HG03354 (cell line): Measurements from ENCODE around the gene FAM50A.
"Not testable (repeated sequence)": the region's sequence is repeated elsewhere in the genome, so short reads cannot be mapped to it uniquely, and the experiment has no call there.

ENCODE experiments used
- ATAC-seq: cut with Tn5 transposase; IDR thresholded peaks from one replicate; pipeline ENCODE4 v1.9.1; 2021; ENCODE audit warnings: mild to moderate bottlenecking; ENCODE audit not compliant: unreplicated experiment, poor library complexity, severe bottlenecking

The FAM50A gene, protein sequence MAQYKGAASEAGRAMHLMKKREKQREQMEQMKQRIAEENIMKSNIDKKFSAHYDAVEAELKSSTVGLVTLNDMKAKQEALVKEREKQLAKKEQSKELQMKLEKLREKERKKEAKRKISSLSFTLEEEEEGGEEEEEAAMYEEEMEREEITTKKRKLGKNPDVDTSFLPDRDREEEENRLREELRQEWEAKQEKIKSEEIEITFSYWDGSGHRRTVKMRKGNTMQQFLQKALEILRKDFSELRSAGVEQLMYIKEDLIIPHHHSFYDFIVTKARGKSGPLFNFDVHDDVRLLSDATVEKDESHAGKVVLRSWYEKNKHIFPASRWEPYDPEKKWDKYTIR

DNA sequence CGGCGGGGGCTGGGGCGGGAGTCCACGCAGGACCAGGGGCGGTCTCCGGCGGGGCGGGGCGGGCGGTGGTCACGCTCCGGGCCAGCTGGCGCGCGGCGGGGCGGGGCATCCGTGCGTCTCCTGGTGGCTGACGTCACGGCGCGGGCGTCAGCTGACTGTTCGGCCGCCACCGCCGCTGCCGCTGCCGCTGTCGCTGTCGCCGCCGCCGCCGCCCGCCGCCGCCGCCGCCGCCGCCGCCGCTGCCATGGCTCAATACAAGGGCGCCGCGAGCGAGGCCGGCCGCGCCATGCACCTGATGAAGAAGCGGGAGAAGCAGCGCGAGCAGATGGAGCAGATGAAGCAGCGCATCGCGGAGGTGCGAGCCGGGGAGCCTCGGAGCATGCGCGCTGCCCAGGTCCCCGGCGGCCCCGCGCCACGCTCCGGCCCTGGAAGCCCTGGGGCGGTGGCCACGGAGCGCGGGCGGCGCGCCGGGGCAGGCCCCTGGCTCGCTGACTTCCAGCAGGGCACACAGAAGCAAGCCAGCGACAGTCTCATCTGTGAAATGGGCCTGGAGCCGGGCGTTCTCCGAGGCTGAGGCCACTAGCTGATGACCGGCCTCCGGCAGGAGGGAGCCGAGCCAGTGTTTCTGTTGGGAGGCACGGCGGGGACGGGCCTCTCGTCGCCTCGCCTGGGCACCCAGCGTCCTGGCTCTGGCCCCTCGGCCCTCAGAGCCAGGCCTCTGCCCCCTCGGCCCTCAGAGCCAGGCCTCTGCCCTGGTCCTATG lies at the start of gene FAM50A:
Gene FAM50A, plus strand, starts transcription at position 150 of the 763 bp plus-strand sequence. Its CDS starts 95 bp downstream, at position 245.
- ATAC-seq: peak; percentile 74

DNA sequence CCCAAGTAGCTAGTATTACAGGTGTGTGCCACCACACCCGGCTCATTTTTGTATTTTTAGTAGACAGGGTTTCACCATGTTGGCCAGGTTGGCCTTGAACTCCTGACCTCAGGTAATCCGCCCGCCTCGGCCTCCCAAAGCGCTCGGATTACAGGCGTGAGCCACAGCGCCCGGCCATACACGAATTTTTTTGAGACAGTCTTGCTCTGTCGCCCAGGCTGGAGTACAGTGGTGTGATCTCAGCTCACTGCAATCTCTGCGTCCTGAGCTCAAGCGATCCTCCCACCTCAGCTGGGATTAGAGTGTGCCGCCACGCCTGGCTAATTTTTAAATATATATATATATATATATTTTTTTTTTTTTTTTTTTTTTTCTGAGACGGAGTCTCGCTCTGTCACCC lies 47.6 kb upstream of the FAM50A start:
- ATAC-seq: not testable (repeated sequence)

DNA sequence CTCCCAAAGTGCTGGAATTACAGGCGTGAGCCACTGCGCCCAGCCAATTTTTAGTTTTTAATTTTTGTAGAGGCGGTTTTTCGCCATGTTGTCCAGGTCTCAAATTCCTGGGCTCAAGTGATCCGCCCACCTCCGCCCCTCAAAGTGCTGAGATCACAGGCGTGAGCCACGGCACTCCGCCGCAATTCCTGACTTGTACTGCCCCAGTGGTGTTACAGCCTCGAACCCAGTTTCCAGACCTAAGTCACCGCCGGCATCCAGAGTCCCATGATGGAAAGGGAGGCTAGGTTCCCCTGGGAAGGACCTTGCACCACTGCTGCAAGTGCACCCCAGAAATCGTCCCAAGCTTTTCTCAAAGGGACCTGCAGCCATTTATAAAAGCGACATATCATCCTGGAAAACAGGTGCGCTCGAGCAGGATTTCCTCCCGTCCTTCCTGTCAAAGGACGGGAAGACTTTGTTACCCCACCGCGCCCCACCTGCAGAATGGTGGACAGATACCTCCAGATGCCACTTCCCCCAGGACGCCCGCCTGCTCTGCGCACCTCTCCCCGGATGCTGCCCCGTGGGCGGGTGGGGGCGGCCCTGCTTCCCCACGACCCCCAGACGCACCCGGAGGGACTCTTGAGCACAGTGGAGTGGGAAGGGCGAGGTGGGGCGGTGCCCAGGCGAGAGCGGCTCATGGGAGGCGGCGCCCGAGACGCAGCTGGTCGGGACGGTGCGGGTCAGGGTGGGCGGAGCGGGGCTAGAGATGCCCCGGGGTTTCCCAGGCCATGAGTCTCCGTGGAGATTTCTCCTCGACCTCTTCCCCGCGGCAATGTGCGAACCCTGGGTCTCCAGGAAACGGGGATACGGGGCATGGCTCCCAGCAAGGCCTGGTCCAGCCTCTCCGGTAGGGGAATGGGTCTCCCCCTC lies 46.7 kb upstream of the FAM50A start:
- ATAC-seq: peak; percentile 59

DNA sequence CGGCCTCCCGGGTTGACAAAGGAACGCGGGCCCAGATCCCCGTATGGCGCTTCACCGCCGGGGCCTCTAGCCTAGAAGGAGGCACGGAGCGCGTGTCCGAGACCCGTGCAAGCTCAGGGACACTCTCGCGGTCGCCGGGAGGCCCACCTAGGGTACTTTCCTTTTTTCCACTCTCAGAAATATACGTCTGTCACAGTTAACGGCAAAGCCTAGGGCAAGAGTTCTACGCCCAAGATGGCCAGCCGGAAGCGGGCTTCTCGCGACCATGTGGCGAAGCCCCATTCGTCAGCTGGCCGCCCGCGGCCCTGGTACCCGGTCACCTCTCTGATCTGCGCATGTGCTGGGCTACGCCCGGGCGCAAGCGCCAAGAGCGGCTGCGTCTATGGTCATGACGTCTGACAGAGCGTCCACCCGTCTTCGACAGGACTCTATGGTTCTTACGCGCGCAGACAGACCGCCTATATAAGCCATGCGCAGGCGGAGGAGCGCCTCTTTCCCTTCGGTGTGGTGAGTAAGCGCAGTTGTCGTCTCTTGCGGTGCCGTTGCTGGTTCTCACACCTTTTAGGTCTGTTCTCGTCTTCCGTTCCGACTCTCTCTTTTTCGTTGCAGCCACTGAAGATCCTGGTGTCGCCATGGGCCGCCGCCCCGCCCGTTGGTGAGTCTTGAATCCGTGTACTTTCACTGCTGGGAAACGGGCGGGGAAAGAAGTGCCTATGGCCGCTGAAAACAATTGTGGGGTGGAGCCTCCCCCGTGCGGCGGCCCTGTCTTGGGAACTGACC lies 45.9 kb upstream of the FAM50A start, which contains the start of gene RPL10:
Gene RPL10, plus strand, starts transcription at position 490 of the 780 bp plus-strand sequence. Its CDS starts 143 bp downstream, at position 633.
- peak; percentile 70 for ATAC-seq

DNA sequence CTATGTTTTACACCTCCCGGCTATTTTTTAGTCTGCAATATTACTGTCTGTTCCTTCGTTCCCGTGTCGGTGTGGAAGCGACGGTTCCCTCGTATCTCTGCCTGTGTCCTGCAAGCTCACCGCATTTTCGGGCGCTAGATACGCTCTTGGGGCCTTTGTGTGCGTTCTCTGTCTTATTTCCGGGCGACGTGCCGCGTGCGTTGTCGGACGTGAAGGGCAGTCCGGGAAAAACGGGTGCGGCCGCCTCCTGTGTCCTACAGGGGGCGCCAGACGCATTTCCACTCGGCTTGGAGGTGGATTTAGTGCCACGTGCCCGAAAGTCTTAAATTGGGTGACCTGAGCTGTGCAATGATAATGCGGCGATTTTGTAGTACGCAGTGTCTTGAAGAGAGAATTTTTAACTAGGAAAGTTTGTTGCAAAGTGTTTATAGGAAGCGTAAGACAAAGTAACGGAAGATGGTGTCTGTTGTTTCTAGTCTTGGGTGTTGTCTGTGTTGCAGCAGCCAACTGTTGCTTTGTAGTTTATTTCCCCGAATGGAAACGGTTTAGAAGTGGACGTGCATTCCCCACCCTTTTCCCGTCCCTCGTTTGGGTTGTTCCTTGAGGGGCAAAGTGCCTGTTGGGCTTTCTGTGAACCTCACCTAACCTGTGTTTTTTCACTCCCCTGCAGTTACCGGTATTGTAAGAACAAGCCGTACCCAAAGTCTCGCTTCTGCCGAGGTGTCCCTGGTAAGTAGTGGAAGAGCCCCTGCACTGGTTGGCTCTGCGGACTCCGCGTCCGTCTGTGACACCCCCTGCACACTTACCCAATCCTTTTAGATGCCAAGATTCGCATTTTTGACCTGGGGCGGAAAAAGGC lies 45.0 kb upstream of the FAM50A start:
- peak; percentile 33 for ATAC-seq

DNA sequence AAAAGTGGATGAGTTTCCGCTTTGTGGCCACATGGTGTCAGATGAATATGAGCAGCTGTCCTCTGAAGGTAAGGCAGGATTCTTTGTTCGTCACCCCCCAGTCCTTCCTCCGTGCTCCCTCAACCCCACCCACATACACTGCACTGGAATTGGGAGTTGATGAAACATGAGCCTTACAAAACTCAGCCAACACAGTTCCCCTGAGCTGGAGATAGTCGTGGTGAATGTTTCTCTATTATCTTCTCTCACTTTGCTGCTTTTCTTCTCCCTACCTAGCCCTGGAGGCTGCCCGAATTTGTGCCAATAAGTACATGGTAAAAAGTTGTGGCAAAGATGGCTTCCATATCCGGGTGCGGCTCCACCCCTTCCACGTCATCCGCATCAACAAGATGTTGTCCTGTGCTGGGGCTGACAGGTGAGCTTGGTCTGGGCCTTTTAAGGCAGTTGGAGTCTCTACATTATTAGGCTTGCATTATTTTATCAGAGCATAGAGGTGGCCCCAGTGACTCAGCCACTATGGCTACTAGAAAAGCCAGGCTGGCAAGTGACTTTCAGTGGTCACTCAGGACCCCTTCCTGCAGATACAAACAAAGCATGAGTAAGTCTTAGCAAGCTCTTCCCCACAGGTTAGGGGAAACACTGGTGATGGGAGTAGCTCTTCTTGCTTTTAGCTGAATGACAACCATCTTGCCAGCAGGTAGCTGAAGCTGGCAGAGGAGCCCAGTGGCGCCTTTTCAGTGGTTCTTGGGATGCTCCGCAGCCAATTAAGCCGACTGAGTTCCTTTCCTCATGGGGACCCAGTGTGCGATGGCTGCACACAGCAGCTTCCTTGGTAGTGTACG lies 44.2 kb upstream of the FAM50A start:
- no peak for ATAC-seq

DNA sequence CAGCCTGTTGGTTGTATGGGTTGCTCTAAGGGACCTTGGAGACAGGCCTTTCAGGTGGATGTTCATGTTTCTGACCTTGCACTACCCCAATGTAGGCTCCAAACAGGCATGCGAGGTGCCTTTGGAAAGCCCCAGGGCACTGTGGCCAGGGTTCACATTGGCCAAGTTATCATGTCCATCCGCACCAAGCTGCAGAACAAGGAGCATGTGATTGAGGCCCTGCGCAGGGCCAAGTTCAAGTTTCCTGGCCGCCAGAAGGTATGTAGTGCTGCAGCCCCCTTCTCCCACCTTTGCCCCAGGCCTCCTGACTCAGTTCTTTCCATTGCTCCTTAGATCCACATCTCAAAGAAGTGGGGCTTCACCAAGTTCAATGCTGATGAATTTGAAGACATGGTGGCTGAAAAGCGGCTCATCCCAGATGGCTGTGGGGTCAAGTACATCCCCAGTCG lies 43.5 kb upstream of the FAM50A start:
- ATAC-seq: not testable (repeated sequence)

DNA sequence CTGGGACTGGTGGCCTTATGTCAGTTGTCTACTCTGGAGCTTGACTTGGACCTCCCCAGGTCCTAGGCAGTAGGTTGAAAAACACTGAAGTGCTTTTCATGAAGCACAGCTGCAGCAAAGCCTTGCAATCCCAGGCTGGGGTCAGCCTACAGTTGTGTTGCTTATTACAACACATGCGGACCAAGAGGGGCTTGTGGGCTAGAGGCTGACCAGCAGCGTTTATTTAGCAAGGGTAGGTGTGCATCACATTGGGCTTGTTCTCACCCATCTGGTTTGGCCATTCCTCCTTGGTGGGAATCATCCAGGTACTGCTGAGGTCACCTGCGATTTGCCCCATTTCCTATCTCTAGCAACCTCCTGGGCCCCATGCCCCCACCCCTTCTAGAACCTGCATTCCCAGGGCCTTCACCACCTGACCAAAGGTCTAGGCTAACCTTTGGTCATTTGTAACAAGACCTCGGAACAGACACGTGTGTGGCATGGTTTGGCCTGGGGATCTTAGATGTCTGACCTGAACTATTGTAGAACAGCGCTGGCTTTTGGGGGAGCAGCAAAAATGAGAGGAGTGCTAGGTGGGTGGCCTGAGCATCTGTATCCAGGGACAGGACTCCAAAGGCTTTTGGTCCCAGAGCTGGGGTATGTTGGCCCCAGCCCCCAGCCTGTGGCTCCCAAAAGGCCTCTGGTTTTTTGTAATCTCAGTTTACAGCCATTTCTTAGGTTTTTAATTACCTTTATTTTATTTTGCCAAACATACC lies 42.7 kb upstream of the FAM50A start:
- no peak for ATAC-seq

DNA sequence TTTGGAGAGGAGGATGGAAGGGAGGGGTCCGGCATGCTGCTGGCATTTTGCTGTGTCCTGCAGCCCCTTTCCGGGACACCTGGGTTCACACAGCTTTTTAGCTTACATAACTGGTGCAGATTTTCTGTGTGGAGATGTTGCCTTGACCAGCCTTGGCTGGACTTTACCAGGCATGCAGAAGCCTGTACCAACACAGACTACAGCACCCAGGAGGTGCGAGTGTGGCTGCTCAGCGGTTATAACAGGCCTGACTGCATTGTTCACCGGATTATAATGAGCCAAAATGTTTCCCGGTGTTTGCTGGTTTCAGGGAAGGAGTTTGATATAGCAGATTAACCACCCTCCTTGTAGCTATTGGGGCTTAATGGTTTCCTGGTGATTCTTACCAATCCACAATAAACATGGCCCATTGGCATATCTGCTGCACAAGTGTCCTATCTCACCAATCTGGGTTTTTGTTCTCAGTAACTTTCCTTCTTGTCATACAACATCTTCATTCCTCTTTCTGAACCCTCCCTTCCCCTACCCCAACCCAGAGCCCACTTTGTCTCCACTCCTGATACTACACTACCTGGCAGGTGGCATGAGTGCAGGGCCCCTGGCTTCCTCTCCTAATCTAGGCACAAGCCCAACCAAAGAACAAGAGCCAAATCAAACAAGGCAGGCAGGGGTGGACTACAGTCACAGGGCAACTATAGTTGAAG lies 41.9 kb upstream of the FAM50A start:
- ATAC-seq: no peak

DNA sequence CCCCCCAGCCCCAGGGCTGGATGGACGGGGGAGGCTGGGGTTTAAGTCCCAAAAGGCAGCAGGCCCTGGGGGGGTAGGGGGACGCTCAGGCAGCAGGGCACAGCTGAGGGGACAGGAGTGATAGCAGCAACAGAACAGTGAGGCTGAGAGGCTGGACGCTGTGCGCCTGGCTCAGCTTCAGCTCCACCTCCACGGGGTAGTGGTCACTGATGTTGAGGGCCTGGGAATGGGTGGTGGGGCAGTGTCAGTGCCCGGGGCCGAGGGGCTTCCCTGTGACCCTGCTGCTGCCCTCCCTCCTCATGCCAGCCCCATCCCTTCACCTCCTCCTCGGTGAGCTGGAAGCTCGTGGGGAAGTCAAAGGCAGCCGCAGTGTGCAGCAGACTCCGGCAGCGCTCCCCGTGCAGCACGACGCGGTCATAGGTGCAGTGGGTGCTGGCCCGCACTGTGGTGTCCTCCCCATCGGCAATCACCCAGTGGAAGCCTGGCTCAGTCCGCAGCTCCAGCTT lies 41.3 kb upstream of the FAM50A start:
- no peak for ATAC-seq

DNA sequence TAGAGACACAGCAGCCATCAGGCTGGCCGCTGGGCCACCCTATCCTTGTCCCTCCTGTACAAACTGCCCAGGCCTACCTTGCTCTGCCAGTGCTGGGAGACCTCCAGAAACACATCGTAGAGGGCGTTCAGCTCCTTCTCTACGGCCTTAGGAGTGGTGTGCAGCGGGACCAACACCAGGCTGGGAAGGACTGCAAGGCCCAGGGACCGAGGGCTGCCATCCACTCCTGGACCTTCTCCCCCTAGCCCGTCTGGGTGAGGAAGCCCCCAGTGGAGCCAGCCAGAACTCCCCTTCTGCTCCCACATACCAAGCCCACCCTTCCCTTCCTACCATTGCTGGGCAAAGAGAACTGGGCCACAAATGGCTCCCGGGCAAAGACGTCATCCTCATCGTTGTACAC lies 40.7 kb upstream of the FAM50A start:
- no peak for ATAC-seq

DNA sequence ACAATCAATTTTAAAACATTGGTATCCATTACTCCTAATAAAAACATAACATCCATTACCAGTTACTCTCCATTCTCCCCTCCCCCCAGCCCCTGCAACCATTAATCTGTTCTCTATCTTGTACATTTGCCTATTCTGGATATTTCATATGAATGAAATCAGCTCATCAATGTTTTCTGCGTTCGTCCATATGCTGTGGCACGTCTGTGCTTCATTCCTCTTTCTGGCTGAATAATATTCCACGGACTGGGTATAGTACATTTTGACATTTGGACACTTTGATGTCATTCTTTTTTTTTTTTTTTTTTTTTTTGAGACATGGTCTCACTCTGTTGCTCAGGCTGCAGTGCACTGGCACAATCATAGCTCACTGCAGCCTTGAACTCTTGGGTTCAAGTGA lies 40.1 kb upstream of the FAM50A start:
- ATAC-seq: no peak

DNA sequence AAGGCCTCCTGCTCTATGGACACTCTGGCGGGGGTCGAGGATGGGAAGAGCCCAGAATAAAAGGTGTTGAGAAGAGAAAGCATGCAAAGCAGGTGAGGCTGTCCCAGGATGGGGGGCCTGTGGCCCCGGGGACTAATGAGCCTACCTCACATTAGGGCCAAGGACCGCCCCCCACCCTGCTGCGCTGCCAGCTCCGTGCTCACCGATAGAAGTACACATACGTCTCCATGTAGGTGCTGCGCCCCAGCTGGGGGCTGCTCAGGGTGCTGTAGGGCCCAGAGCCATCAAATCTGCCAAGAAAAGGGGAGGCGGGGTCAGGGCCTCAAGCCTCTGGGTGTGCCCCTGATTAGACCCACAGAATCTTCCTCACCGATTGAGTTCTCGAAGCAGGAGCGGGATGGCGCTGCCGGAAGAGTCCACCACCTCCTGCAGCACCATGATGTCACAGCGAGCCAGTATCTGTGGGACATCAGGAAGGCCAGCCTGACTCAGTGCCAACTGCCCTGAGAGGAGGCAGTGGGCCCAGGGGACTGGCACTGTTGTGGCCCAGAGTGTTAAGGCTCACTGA lies 39.2 kb upstream of the FAM50A start:
- ATAC-seq: no peak

DNA sequence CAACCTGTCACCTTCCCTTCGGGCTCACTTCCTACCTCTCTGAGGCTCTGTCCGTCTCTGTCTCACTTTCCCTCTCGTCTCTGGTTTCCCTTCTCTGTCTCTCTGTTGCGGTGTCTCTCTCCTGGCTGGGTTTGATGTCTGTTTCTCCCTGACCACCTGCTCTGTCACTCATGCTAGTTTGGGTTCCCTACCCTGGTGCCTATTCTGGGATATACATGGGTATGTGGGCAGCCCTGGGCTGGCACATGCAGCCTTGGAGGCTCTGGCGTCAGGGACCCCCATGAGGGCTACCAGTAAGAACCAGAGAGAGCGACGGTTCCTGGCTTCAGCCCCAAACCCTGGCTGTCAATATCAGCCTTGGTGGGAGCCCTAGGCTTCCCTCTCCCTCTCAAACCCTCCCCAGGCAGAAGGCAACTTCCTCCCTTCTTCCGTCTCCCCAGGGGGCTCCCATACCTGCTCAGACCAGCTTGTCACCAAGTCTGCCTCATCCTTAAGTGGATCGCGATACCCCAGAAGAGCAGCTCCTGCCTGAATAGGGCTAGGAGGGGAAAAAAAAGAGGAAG lies 35.2 kb upstream of the FAM50A start:
- no peak for ATAC-seq

DNA sequence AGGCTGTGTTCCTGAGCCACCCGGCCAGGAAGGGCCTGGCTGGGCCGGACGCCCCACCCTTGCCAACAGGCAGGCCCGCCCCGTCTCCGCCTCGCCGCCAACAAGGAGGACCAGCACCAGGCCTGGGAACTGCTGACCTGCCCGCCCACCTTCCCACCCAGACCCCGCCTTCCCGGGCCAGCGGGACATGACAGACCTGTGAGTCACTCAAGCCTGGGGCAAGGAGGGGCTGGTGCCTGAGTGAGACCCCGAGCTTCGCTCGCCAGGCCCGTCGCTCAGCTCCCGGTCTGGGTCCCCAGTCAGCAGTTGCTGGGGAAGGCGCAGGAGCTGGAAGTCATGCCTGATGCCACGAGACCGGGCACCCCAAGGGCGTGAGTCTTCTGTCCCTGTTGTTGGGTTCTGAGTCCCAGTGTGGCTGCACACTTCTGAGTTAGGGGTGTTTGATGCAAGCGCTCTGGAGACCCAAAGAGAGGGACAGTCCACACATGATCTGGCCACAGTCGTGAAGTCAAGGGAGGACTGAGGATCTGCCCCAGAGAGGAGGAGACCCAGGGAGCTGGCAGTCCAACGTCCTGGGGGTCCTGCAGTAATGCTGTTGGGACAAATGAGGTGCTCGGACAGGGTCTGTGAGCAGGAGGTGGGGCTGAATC lies 34.6 kb upstream of the FAM50A start, which contains the start of gene DNASE1L1:
Gene DNASE1L1, minus strand, starts transcription at position 33 of the 650 bp plus-strand sequence. CDS start 3,686 bp downstream, outside the sequence.
- ATAC-seq: no peak
